Measurements from ENCODE around the gene NME7.

The NME7 gene

DNA sequence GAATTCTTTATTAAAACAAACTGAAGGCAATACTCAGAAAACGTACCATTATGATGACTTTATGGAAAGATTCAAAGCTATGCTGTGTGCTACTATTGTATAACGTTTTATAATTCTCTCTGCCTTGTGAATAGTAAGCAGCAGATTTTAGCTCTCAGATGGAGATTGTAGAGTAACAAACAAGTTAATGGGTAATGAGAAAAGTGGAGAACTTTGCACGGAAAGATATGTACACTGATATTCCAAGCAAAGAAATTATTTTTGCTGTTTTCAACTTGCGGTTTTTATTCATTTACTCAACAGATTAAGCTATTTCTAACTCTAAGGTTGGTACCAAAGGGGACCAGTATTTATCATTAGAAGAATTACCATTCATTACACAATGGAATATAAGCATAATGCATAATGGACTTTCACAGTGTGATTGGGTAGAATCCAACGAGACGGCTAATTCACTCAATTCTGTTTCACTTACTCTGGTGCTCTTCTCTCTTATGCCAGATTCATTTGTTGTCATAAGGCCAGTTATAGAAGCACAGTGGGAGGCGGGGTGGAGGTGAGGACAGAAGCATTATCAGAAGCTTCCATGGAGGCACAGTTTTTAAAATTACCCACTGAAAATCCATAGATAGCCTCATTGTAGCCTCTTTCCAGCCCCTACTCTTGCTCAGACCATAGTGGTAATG lies 222.5 kb downstream of the NME7 start:
- no peaks in the 10 kb centered on the region for H3K27me3 ChIP-seq
- H3K9me3 ChIP-seq, result no peaks in the 10 kb centered on the region
- H3K4me3 ChIP-seq (ENCODE audit: low read depth in 1 of 2, low read length in 1 of 2), result no peak overlapping the region
- H3K27ac ChIP-seq, result no peak overlapping the region
- no peaks in the 10 kb centered on the region for H3K4me1 ChIP-seq (ENCODE audit: control insufficient read depth in 1 of 2, insufficient read depth in 1 of 2, low read depth in 1 of 2, low read length in 1 of 2)
- no peaks in the 10 kb centered on the region for H3K36me3 ChIP-seq
- TF ChIP-seq, protein P1, sequence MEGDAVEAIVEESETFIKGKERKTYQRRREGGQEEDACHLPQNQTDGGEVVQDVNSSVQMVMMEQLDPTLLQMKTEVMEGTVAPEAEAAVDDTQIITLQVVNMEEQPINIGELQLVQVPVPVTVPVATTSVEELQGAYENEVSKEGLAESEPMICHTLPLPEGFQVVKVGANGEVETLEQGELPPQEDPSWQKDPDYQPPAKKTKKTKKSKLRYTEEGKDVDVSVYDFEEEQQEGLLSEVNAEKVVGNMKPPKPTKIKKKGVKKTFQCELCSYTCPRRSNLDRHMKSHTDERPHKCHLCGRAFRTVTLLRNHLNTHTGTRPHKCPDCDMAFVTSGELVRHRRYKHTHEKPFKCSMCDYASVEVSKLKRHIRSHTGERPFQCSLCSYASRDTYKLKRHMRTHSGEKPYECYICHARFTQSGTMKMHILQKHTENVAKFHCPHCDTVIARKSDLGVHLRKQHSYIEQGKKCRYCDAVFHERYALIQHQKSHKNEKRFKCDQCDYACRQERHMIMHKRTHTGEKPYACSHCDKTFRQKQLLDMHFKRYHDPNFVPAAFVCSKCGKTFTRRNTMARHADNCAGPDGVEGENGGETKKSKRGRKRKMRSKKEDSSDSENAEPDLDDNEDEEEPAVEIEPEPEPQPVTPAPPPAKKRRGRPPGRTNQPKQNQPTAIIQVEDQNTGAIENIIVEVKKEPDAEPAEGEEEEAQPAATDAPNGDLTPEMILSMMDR (IDR thresholded peaks at IDR 0.05), result no peak

DNA sequence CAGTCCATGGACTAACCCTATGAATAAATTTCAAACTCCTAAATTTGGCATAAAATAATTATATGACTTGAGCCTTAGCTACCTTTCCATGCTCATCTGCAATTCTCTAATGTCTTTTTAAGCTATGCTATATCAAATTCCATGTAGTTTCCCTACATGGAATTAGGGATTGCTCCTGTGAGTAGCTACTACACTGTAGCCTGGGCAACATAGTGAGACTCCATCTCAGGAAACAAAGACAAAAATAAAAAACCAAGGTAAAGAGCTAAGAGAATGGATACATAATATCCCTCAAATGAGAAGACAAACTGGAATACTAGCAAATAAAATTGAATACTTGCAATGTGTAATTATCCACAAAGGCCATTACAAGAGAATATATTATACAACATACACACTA lies 223.6 kb downstream of the NME7 start:
- Histone ChIP-seq H3K27ac (no peak overlapping the region), H3K9me3 (no peaks in the 10 kb centered on the region), H3K4me1 (ENCODE audit: control insufficient read depth in 1 of 2, insufficient read depth in 1 of 2, low read depth in 1 of 2, low read length in 1 of 2) (no peaks in the 10 kb centered on the region), H3K36me3 (no peaks in the 10 kb centered on the region), H3K4me3 (ENCODE audit: low read depth in 1 of 2, low read length in 1 of 2) (no peak overlapping the region), H3K27me3 (no peaks in the 10 kb centered on the region)
- TF ChIP-seq, protein P1 (IDR thresholded peaks at IDR 0.05), result no peak

- TF ChIP-seq, protein P1 (IDR thresholded peaks at IDR 0.05), result no peak
- Histone ChIP-seq H3K36me3 (no peaks in the 10 kb centered on the region), H3K4me1 (ENCODE audit: control insufficient read depth in 1 of 2, insufficient read depth in 1 of 2, low read depth in 1 of 2, low read length in 1 of 2) (no peaks in the 10 kb centered on the region), H3K9me3 (no peaks in the 10 kb centered on the region), H3K4me3 (ENCODE audit: low read depth in 1 of 2, low read length in 1 of 2) (no peak overlapping the region), H3K27me3 (no peaks in the 10 kb centered on the region), H3K27ac (no peak overlapping the region)
Measured at GRCh38 chr1:169143346-169143745, 224.3 kb downstream of the NME7 start.

GRCh38 chr1:169142129-169142528 lies 225.5 kb downstream of the NME7 start:
- H3K4me3 ChIP-seq (ENCODE audit: low read depth in 1 of 2, low read length in 1 of 2), result no peak overlapping the region
- H3K36me3 ChIP-seq, result no peaks in the 10 kb centered on the region
- H3K27ac ChIP-seq, result no peak overlapping the region
- no peaks in the 10 kb centered on the region for H3K9me3 ChIP-seq
- TF ChIP-seq, protein P1 (IDR thresholded peaks at IDR 0.05), result no peak
- H3K4me1 ChIP-seq (ENCODE audit: control insufficient read depth in 1 of 2, insufficient read depth in 1 of 2, low read depth in 1 of 2, low read length in 1 of 2), result no peaks in the 10 kb centered on the region
- no peaks in the 10 kb centered on the region for H3K27me3 ChIP-seq

DNA sequence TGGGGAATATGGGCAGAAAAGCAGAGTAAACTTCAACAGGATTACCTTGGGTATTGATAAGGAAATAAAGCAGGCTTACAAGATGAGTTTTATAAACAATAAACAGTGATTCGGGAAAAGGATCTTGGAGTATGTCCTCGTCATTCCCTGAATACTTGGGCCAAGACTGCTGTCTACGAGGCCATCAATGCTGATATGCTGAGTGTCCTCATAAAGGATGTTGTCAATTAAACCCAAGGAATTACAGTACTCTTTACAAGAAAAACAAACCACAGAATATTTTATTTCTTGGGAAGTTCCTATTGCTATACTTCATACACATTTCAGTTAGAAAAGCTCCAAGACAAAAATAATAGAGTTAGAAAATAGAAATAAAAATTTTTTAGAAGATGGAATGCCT lies 226.2 kb downstream of the NME7 start:
- Histone ChIP-seq H3K36me3 (no peaks in the 10 kb centered on the region), H3K27me3 (no peaks in the 10 kb centered on the region), H3K4me1 (ENCODE audit: control insufficient read depth in 1 of 2, insufficient read depth in 1 of 2, low read depth in 1 of 2, low read length in 1 of 2) (no peaks in the 10 kb centered on the region), H3K9me3 (no peaks in the 10 kb centered on the region), H3K27ac (no peak overlapping the region), H3K4me3 (ENCODE audit: low read depth in 1 of 2, low read length in 1 of 2) (no peak overlapping the region)
- TF ChIP-seq, protein P1 (IDR thresholded peaks at IDR 0.05), result no peak
